Islet of Langerhans (tissue), 1 donor: ENCODE results near the gene ZNF385B.
A peak's percentile ranks its signal among the peaks of the same experiment; 100 is the strongest.
"Not testable (repeated sequence)": the region's sequence is repeated elsewhere in the genome, so short reads cannot be mapped to it uniquely, and the experiment has no call there.

Experiments used
- FAIRE-seq: peaks from one replicate; lab custom pipeline; 2011; peaks lifted over from hg19 to GRCh38; lab: Jason Lieb, UNC

Gene ZNF385B

GRCh38 chr2:179677077-179677688 is 184.2 kb downstream of the ZNF385B start:
- peak; percentile 36 for FAIRE-seq

- FAIRE-seq = no peak
Observed at GRCh38 chr2:179675435-179675834, 186.0 kb downstream of the ZNF385B start.

GRCh38 chr2:179671043-179671981 is 190.1 kb downstream of the ZNF385B start:
- no peak for FAIRE-seq

GRCh38 chr2:179669196-179669595 is 192.2 kb downstream of the ZNF385B start:
- FAIRE-seq = no peak

GRCh38 chr2:179664972-179665812 is 196.2 kb downstream of the ZNF385B start:
- FAIRE-seq = no peak

GRCh38 chr2:179661986-179662385 is 199.4 kb downstream of the ZNF385B start:
- no peak for FAIRE-seq

- FAIRE-seq = no peak
Observed at GRCh38 chr2:179657068-179657595, 204.3 kb downstream of the ZNF385B start.

GRCh38 chr2:179655627-179656026 is 205.8 kb downstream of the ZNF385B start:
- no peak for FAIRE-seq

- no peak for FAIRE-seq
Observed at GRCh38 chr2:179654806-179655205, 206.6 kb downstream of the ZNF385B start.

GRCh38 chr2:179652296-179652695 is 209.1 kb downstream of the ZNF385B start:
- no peak for FAIRE-seq

GRCh38 chr2:179650420-179650819 is 211.0 kb downstream of the ZNF385B start:
- FAIRE-seq = no peak

GRCh38 chr2:179646862-179647587 is 214.4 kb downstream of the ZNF385B start:
- FAIRE-seq = no peak

- no peak for FAIRE-seq
Observed at GRCh38 chr2:179646173-179646769, 215.1 kb downstream of the ZNF385B start.

GRCh38 chr2:179645047-179645446 is 216.4 kb downstream of the ZNF385B start:
- no peak for FAIRE-seq

- no peak for FAIRE-seq
Observed at GRCh38 chr2:179642462-179642861, 218.9 kb downstream of the ZNF385B start.

- no peak for FAIRE-seq
Observed at GRCh38 chr2:179636995-179637394, 224.4 kb downstream of the ZNF385B start.

GRCh38 chr2:179636100-179636980 is 225.1 kb downstream of the ZNF385B start:
- FAIRE-seq = no peak

GRCh38 chr2:179631769-179632385 is 229.5 kb downstream of the ZNF385B start:
- FAIRE-seq = not testable (repeated sequence)

- FAIRE-seq = not testable (repeated sequence)
Observed at GRCh38 chr2:179629776-179630175, 231.6 kb downstream of the ZNF385B start.

GRCh38 chr2:179626261-179626660 is 235.2 kb downstream of the ZNF385B start:
- FAIRE-seq = no peak
